ENCODE data around the gene ATP5F1B. TPM values are rescaled to one million over a fixed set of nuclear protein-coding genes. Genes with fewer than 3 reads are reported as not detected.

The ATP5F1B gene
- total RNA-seq, 1 experiment from 2014 or later, result 999 TPM

DNA sequence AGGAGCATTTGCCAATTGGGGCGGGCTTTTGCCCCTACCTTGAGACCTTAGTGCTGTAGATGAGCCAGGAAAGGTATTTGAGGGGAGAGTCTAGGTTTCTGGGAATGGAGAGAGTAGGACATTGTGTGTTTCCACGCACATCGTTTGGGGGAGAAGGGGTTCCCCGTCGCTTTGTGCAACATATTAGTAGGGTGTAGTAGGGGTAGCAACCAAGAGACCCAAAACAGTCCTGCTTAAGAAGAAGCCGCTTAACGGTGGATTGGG is 43.0 kb upstream of the ATP5F1B start:
- no peak for ATAC-seq
- H3K27me3 ChIP-seq (ENCODE audit: control insufficient read depth, insufficient read depth, low read length), result no peaks in the 10 kb centered on the region
- H3K4me1 ChIP-seq (ENCODE audit: control insufficient read depth, insufficient read depth, low read length), result no peaks in the 10 kb centered on the region
- peak overlapping the region; percentile 100 for H3K27ac ChIP-seq (ENCODE audit: low read length)
- in situ Hi-C loops (cut with HindIII; ENCODE audit: low pct_unique_long_range_greater_than_20kb, low sequenced_read_pairs), result no loop called here
- no peak for DNase-seq (ENCODE audit: low read depth, low spot score)
- intact Hi-C loops (cut with micrococcal nuclease; ENCODE audit: unreplicated experiment), result loop anchor here (2.0 kb wide), 1 partner anchor 36 kb away; the partner anchor contains the start of gene NACA
- peak overlapping the region; percentile 97 to 99 for H3K4me3 ChIP-seq (ENCODE audit: low read depth in 2 of 2, low read length in 2 of 2)
- no peak for TF ChIP-seq REST (IDR thresholded peaks at IDR 0.05; ENCODE audit: insufficient read depth in 1 of 2, low read depth in 2 of 2, low read length in 1 of 2)
- TF ChIP-seq TCF7L2 (IDR thresholded peaks at IDR 0.05; ENCODE audit: low read depth, low read length), result no peak
- no peak for TF ChIP-seq POLR2AphosphoS5 (IDR thresholded peaks at IDR 0.05; ENCODE audit: low read depth, low read length)
- no peak for TF ChIP-seq CTCF (IDR thresholded peaks at IDR 0.05)
- TF ChIP-seq SIN3A (IDR thresholded peaks at IDR 0.05; ENCODE audit: borderline replicate concordance, insufficient read depth, low read depth, low read length), result no peak
- TSS peak; percentile 99 for BruUV-seq (replicated peaks)
- H3K9me3 ChIP-seq (ENCODE audit: control insufficient read depth, insufficient read depth, low read depth, low read length), result no peaks in the 10 kb centered on the region
- CTCF ChIA-PET, result interaction anchor here (0.6 kb wide), 1 partner anchor 313 kb away, joined by 8 read pairs; no protein-coding TSS in a partner anchor
- H3K36me3 ChIP-seq (ENCODE audit: control insufficient read depth, insufficient read depth, low read length), result peaks cover 9% of the 10 kb centered on the region
- POLR2A ChIA-PET, result no interaction called here

- CTCF ChIA-PET, result no interaction called here
- intact Hi-C loops (cut with micrococcal nuclease; ENCODE audit: unreplicated experiment), result loop anchor here (2.0 kb wide), 1 partner anchor 37 kb away; the partner anchor contains the start of gene NACA
- POLR2A ChIA-PET, result interaction anchor here (0.6 to 0.7 kb wide), 2 partner anchors 31 to 35 kb away, joined by 5 to 9 read pairs; no protein-coding TSS in a partner anchor
- peak within 1 kb of the TSS; percentile 97 to 99 for H3K4me3 ChIP-seq (ENCODE audit: low read depth in 2 of 2, low read length in 2 of 2)
- peaks cover 9% of the 10 kb centered on the region for H3K36me3 ChIP-seq (ENCODE audit: control insufficient read depth, insufficient read depth, low read length)
- no peaks in the 10 kb centered on the region for H3K4me1 ChIP-seq (ENCODE audit: control insufficient read depth, insufficient read depth, low read length)
- TF ChIP-seq TCF7L2 (IDR thresholded peaks at IDR 0.05; ENCODE audit: low read depth, low read length), result no peak
- peak; percentile 93 for TF ChIP-seq POLR2AphosphoS5 (IDR thresholded peaks at IDR 0.05; ENCODE audit: low read depth, low read length)
- no peak for TF ChIP-seq CTCF (IDR thresholded peaks at IDR 0.05)
- 0 out of 4 replicates have a peak, but pooled peaks of 1 of the 2 experiments have one; percentile 34 for TF ChIP-seq REST (IDR thresholded peaks at IDR 0.05; ENCODE audit: insufficient read depth in 1 of 2, low read depth in 2 of 2, low read length in 1 of 2)
- 0 out of 2 replicates have a peak, but pooled peaks have one; percentile 48 for TF ChIP-seq SIN3A (IDR thresholded peaks at IDR 0.05; ENCODE audit: borderline replicate concordance, insufficient read depth, low read depth, low read length)
- ATAC-seq (peak; percentile 88), DNase-seq (ENCODE audit: low read depth, low spot score) (peak; percentile 92)
- peak within 1 kb of the TSS; percentile 100 for H3K27ac ChIP-seq (ENCODE audit: low read length)
- in situ Hi-C loops (cut with HindIII; ENCODE audit: low pct_unique_long_range_greater_than_20kb, low sequenced_read_pairs), result no loop called here
- no TSS peak for BruUV-seq (replicated peaks)
- no peaks in the 10 kb centered on the region for H3K27me3 ChIP-seq (ENCODE audit: control insufficient read depth, insufficient read depth, low read length)
- no peaks in the 10 kb centered on the region for H3K9me3 ChIP-seq (ENCODE audit: control insufficient read depth, insufficient read depth, low read depth, low read length)
Observed at GRCh38 chr12:56688129-56688845, 42.5 kb upstream of the ATP5F1B start, which contains the start of gene PTGES3. Gene PTGES3, minus strand, starts transcription at chr12:56688284. Its CDS starts 285 bp downstream, at chr12:56687999.
